ENCODE measurements around the gene NLGN4Y. TPM values are rescaled to one million over a fixed set of nuclear protein-coding genes. Genes with fewer than 3 reads are reported as not detected.
A peak's percentile ranks its signal among the peaks of the same experiment; 100 is the strongest.

NLGN4Y gene
- total and polyA plus RNA-seq, 4 donors = 2.9 to 5.3 TPM; not detected in 2

DNA sequence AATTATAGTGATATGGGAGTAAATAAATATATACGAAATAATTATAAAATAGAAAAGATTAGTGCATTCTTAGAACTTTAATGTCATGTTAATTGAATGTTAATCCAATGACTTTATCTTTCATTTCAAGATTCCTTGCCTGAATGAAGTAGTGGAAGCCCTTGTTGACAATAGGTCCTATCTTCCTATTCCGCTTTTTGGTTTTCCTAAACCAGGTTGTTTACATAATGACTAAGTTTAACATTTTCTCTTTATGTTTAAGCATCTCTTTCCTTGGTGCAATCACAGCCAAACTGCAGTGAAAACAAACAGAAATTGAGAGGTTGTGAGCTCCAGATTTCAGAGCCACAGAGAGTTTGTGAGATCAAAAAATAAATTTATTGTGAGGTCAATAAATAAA, 109.4 kb downstream of the NLGN4Y start:
- H3K27me3 ChIP-seq (ENCODE audit: control insufficient read depth in 4 of 4, insufficient read depth in 4 of 4, low read length in 3 of 4) = no peaks in the 10 kb centered on the region
- 93% methylated on average over 2 of the region's 2 CpGs for WGBS
- H3K4me3 ChIP-seq (ENCODE audit: low read depth in 1 of 3, low read length in 3 of 3) = no peak overlapping the region
- no peak overlapping the region for H3K9ac ChIP-seq (ENCODE audit: low read depth in 1 of 2, low read length in 2 of 2)
- H3K36me3 ChIP-seq (ENCODE audit: control insufficient read depth in 4 of 4, insufficient read depth in 3 of 4, low read depth in 1 of 4, low read length in 3 of 4) = no peaks in the 10 kb centered on the region
- H3K27ac ChIP-seq (ENCODE audit: low read depth in 1 of 2, low read length in 2 of 2) = no peak overlapping the region
- H3K4me1 ChIP-seq (ENCODE audit: control insufficient read depth in 4 of 4, insufficient read depth in 4 of 4, low read length in 3 of 4) = no peaks in the 10 kb centered on the region
- no peak for TF ChIP-seq SP1 (IDR thresholded peaks at IDR 0.05)
- no peak for TF ChIP-seq RXRA (IDR thresholded peaks at IDR 0.05)
- no peaks in the 10 kb centered on the region for H3K9me3 ChIP-seq (ENCODE audit: control insufficient read depth in 4 of 4, low read length in 3 of 4)
- DNase-seq (ENCODE audit: low spot score) = no peak

DNA sequence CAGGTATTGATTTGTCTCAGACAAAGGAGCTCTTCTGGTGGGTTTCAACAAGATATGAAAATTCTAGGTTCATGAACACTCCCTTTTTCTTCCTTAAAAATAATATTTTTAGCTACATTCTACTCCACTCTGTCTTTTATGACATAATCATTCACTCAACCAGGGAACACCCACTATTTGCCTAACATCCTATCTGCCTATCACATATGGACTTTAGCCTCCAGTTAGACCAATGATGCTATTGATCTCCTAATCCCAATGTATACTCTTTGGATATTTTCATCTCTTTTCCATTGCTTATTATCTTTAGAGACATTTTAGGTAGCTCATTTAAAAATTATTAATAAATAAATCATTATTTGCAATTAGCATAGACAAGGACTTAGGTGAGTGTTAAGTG, 110.6 kb downstream of the NLGN4Y start:
- H3K9ac ChIP-seq (ENCODE audit: low read depth in 1 of 2, low read length in 2 of 2) = no peak overlapping the region
- H3K36me3 ChIP-seq (ENCODE audit: control insufficient read depth in 4 of 4, insufficient read depth in 3 of 4, low read depth in 1 of 4, low read length in 3 of 4) = no peaks in the 10 kb centered on the region
- H3K27ac ChIP-seq (ENCODE audit: low read depth in 1 of 2, low read length in 2 of 2) = no peak overlapping the region
- no peak overlapping the region for H3K4me3 ChIP-seq (ENCODE audit: low read depth in 1 of 3, low read length in 3 of 3)
- H3K4me1 ChIP-seq (ENCODE audit: control insufficient read depth in 4 of 4, insufficient read depth in 4 of 4, low read length in 3 of 4) = no peaks in the 10 kb centered on the region
- H3K9me3 ChIP-seq (ENCODE audit: control insufficient read depth in 4 of 4, low read length in 3 of 4) = no peaks in the 10 kb centered on the region
- TF ChIP-seq ATF3 (IDR thresholded peaks at IDR 0.05) (no peak), HNF4A (conservative IDR thresholded peaks at IDR 0.05) (peak in 1 of 2 donors; percentile 21)
- no peak for DNase-seq (ENCODE audit: low spot score)
- no peaks in the 10 kb centered on the region for H3K27me3 ChIP-seq (ENCODE audit: control insufficient read depth in 4 of 4, insufficient read depth in 4 of 4, low read length in 3 of 4)

DNA sequence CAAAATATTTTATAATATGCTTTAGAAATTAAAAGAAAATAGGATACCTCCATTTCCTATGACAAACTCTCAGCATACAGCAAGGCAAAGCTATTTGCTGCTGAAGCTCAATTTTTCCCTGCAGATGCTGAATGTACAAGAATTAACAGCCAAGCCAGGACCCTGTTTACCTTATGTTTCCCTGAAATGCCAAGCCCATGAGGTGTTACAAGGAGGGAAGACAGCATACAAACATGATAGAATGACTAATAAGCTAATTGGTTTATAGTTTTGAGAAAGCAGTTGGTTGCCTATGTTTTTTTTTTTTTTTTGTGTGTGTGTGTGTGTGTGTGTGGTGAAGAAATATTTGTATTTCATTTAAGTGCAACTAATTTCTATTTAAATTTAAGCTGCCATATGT, 113.2 kb downstream of the NLGN4Y start:
- H3K4me3 ChIP-seq (ENCODE audit: low read depth in 1 of 3, low read length in 3 of 3) = no peak overlapping the region
- H3K36me3 ChIP-seq (ENCODE audit: control insufficient read depth in 4 of 4, insufficient read depth in 3 of 4, low read depth in 1 of 4, low read length in 3 of 4) = no peaks in the 10 kb centered on the region
- no peak overlapping the region for H3K27ac ChIP-seq (ENCODE audit: low read depth in 1 of 2, low read length in 2 of 2)
- DNase-seq (ENCODE audit: low spot score) = no peak
- H3K9ac ChIP-seq (ENCODE audit: low read depth in 1 of 2, low read length in 2 of 2) = no peak overlapping the region
- no peak for TF ChIP-seq FOXA1 (IDR thresholded peaks at IDR 0.05)
- no peak for TF ChIP-seq RXRA (IDR thresholded peaks at IDR 0.05)
- no peak for TF ChIP-seq RAD21 (IDR thresholded peaks at IDR 0.05)
- TF ChIP-seq ZBTB33 (IDR thresholded peaks at IDR 0.05) = no peak
- no peak for TF ChIP-seq HNF4A (conservative IDR thresholded peaks at IDR 0.05)
- TF ChIP-seq CTCF (IDR thresholded peaks at IDR 0.05; ENCODE audit: low read depth, low read length, missing input control) = no peak
- no peak for TF ChIP-seq SP1 (IDR thresholded peaks at IDR 0.05)
- TF ChIP-seq, protein P1, sequence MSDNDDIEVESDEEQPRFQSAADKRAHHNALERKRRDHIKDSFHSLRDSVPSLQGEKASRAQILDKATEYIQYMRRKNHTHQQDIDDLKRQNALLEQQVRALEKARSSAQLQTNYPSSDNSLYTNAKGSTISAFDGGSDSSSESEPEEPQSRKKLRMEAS (IDR thresholded peaks at IDR 0.05) = no peak
- TF ChIP-seq YY1 (IDR thresholded peaks at IDR 0.05) = no peak
- TF ChIP-seq, protein P2, sequence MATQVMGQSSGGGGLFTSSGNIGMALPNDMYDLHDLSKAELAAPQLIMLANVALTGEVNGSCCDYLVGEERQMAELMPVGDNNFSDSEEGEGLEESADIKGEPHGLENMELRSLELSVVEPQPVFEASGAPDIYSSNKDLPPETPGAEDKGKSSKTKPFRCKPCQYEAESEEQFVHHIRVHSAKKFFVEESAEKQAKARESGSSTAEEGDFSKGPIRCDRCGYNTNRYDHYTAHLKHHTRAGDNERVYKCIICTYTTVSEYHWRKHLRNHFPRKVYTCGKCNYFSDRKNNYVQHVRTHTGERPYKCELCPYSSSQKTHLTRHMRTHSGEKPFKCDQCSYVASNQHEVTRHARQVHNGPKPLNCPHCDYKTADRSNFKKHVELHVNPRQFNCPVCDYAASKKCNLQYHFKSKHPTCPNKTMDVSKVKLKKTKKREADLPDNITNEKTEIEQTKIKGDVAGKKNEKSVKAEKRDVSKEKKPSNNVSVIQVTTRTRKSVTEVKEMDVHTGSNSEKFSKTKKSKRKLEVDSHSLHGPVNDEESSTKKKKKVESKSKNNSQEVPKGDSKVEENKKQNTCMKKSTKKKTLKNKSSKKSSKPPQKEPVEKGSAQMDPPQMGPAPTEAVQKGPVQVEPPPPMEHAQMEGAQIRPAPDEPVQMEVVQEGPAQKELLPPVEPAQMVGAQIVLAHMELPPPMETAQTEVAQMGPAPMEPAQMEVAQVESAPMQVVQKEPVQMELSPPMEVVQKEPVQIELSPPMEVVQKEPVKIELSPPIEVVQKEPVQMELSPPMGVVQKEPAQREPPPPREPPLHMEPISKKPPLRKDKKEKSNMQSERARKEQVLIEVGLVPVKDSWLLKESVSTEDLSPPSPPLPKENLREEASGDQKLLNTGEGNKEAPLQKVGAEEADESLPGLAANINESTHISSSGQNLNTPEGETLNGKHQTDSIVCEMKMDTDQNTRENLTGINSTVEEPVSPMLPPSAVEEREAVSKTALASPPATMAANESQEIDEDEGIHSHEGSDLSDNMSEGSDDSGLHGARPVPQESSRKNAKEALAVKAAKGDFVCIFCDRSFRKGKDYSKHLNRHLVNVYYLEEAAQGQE (IDR thresholded peaks at IDR 0.05) = no peak
- H3K4me1 ChIP-seq (ENCODE audit: control insufficient read depth in 4 of 4, insufficient read depth in 4 of 4, low read length in 3 of 4) = no peaks in the 10 kb centered on the region
- no peaks in the 10 kb centered on the region for H3K9me3 ChIP-seq (ENCODE audit: control insufficient read depth in 4 of 4, low read length in 3 of 4)
- H3K27me3 ChIP-seq (ENCODE audit: control insufficient read depth in 4 of 4, insufficient read depth in 4 of 4, low read length in 3 of 4) = no peaks in the 10 kb centered on the region

Measured in liver (tissue), 9 donors.